HG03066 (cell line): ENCODE data around the gene RTCB.

Experiments
- ATAC-seq: cut with Tn5 transposase; IDR thresholded peaks from one replicate; pipeline ENCODE4 v1.9.1; 2021; ENCODE audit warnings: low read depth; ENCODE audit not compliant: unreplicated experiment

Gene RTCB

DNA sequence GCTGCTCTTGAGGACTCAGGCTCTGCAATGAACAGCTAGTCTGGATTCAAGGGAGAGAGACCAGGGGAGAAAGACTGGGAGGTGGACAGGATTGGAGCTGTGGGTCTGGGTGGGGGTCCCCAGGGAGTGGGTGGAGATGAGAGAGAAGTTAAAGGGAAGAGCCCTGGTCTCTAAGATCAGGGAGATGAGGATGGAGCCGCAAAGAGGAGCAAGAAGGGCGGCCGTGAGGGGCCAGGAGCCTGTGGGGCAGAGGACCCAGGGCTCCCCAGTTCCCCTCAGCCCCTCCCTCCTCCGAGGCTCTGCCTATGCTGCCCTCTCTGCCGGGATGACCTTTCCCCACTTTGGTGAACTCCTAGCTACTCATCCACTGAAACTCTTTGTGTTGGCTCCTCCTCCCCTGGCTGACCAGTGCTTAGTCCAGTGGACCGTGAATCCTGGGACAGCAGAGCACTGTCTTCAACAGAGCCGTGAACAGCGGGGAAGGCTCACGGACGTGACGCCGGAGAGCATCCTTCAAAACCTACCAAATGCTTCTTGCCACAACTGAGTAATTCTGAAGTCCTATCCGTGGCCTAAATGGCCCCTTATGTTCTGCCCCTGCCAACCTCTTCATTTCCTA is 70.8 kb downstream of the RTCB start:
- no peak for ATAC-seq

DNA sequence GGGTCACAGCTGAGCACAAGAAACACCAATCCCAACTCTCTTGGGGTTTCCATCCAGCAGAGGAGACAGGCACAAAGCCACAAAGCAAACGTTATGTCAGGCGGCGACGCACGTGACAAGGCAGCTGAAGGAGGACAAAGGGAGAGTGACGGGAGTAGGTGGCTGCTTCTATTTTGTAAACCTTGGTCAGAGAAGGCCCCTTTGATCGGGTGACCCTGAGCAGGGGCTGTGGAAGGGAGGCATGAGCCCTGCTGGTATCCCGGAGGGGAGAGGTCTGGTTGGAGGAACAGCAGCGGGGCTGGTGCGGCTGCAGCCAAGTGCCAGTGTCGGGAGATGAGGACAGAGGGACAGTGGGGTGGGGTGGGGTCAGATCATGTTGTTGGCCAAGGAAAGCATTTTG is 71.6 kb downstream of the RTCB start:
- no peak for ATAC-seq

DNA sequence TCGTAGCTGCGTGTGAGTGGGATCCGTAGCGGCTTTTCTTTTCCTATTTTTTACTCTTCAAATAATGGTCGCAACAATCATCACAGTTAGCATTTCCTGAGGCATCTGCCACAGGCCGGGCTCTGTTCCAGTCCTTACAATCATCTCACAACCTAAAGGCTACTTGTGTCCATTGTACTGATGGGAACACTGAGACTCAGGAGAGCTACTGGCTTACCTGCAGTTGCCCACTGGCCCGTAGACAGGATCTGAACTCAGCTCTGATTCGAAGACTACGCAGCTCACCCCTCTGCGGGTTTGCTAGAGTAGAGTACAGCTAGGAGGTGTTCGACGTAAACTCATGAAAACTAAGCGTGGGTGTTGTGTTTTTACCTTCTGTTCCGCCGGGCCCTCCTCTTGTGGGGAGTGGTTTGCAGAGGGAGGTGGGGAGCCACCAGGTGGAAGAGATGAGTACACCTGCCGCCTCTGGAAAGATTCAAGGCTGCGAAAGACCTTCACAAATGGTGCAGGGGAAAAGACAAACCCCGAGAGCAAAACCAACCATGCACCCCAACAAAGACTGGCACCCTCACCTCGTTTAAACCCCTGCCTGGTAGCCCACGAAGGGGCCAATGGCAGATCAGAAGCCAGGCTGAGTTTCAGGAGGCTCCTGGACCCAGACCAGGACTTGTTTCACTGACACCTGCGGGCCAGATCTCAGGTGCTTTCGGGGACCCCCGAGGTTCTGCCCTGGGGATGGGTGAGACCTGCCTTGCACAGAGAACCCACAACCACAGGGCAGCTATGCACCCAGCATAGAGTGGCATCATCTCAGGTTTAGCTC is 72.6 kb downstream of the RTCB start:
- no peak for ATAC-seq

DNA sequence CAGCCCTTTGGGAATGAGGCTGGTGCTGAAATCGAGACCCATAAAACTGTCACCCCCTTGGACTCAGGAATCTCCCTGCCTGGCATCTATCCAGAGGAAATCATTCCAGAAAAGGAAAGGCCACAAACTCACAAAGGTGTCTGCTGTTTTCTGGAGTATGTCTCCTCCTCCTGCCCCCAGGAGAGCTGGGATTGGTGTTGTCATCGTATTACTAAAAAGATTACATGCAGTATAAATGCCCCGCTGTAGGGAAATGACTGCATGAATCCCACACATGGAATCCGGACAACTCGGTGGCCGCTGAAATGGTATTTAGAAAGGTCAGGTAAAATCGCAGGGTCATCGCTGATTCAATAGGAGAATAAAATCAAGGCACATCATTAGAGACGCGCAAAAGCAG is 73.3 kb downstream of the RTCB start:
- no peak for ATAC-seq
